SK-MEL-5 (cell line): Measurements from ENCODE around the gene SPINK2. TPM values are rescaled to one million over a fixed set of nuclear protein-coding genes. Genes with fewer than 3 reads are reported as not detected.

Experiments
- DNase-seq: peaks from one replicate; pipeline ENCODE4 v3.0.0-alpha.2; 2016; ENCODE audit warnings: low read depth, low spot score
- in situ Hi-C: cut with HindIII; loops from 2 replicates; pipeline ENCODE4 v1.10.0; 2016; ENCODE audit warnings: low sequenced_read_pairs, high pct_unique_total_duplicates, low pct_unique_long_range_greater_than_20kb
- total RNA-seq: library from RNA; depleted of rRNA; stranded (reverse); fragments of >200 nt; shearing (Covaris generic); gene quantifications from 2 replicates; pipeline ENCODE4 v1.2.3, GENCODE V29; 2014

Gene SPINK2
- total RNA-seq, 1 experiment from 2014 or later: 0.90 TPM

DNA sequence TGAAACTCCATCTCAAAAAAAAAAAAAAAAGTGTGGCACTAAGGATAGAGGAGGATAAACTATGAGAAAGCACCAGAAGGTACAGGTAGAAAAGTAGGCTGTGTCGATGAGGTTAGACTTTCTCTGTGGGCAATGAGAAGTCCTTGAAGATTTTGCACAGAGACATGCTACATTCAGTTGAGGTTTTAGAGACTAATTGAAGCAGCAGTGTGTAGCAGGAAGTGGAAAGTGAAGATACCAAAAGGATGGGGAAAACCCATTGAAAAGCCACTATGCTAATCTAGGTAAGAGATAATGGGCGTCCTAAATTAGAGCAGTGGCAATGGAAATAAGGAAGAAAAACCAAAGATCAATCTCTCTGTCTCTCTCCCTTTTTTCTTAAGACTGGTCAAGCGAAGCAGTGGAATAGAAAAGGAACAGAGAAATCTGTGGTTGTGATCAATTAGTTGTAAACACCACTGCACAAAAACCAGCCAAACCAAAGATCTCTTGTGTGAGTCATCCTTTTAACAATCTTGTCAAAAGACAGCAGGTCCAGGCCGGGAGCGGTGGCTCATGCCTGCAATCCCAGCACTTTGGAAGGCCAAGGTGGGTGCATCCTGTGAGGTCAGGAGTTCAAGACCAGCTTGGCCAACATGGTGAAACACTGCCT lies 3.5 kb downstream of the SPINK2 start:
- no peak for DNase-seq
- in situ Hi-C loops: no loop called here

GRCh38 chr4:56806666-56807065 lies 14.8 kb downstream of the SPINK2 start:
- in situ Hi-C loops: no loop called here
- DNase-seq: no peak

DNA sequence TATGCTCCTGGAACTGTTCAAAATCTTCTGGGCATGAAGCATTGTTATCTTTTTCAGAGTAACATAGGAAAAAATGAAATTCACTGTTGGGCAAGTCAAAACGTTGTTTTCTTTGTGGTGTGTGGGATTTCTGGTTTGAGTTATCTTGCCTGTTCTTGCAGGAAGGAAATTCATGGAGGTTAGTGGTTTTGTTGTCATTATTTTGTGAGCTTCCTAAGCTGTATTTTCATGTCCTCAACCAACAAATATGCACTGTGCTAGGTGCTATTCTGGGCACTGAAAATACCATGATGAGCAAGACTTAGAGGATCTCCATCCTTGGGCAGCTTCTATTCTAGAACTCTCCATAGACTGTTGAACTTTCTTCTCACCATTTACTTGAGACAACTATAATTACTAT lies 16.9 kb downstream of the SPINK2 start:
- DNase-seq: no peak
- in situ Hi-C loops: no loop called here

DNA sequence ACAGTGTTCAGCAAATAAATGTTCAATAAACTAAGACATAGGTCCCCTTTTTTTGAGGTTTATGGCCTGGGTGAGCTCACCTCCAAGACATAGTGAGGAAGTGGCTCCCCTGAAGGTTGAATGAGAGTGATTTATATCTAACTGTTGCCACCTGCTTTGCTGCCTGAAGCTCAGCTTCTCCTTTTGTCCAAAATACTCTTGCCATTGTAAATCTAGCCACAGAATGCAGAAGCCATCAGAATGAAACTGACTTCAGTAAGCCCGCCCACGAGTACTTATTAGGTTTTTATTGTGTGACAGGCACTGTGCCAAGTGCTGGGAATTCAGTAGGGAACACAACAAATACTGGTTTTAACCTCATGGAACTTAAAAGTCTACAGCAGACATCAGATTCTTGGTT lies 18.0 kb downstream of the SPINK2 start:
- no peak for DNase-seq
- in situ Hi-C loops: no loop called here

DNA sequence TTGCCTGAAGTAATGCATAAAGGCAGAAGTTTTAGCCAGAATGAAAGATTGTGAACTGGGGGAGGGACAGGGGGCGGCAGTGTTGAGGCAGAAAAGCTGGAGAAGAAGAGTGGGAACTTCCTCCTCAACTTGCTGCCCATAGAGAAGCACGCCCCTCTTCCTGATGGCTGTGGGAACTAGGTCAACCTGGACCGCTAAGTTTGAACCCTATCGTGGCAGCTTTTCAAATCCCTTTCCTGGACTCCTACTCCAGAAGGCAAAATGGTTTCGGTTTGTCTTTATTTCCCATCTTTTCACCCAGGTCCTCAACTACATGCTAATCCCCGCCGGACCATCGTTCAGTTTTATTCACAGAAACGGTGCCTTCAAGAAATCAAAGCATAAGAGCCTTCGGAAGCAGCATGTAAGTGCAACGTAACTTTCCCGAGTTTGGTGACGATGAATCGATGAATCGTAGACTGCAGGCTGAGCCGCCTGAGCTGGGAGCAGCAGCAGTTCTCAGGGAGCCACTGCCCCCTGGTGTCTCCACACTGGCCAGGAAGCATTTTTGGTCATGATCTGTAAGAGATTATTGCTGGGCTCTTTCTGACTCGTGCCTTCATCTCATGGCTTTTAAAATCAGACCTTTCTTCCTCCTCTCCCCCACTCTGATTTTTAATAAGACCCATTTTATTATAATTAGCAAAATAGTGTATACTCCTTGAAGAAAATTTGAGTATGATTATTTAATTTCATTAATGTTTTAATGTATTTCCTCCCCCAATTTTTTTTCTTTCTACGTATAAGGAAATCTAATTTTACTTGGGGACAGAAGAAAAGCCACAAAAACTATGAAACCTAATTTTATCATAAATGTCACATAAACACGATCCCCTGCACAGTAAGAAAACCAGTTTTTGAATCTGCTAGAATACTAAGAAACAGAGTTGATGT lies 21.4 kb downstream of the SPINK2 start:
- in situ Hi-C loops: no loop called here
- peak; percentile 83 for DNase-seq

DNA sequence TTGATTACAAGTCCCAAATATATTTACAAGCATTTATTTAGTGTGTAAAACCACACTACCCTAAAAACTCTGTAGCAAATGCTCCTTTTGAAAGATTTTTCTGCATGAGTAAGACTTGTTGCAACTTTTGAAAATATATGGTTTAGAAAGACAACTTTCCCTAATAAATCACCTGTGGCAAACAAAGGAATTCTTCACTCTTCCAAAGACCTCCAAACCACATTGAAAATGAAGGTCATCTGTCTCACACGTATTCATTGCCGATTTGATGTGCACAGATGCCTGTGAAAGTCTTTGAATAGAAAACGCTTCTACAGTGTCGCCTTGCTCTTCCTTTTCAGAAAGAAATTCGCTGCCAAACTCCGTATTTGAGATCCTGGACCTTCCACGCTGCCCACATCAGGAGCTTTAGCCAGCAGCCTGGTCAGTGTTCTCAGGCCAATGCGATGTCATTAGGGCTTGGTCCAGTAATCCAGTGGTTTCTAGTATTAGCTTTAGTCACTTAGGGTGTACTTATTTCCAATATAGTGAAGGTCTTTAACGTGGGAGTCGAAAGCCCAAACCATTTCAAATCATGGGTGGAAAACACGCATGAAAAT lies 22.2 kb downstream of the SPINK2 start:
- no peak for DNase-seq
- in situ Hi-C loops: no loop called here

- DNase-seq: no peak
- in situ Hi-C loops: no loop called here
Measured at GRCh38 chr4:56796211-56796610, 25.3 kb downstream of the SPINK2 start.

- no peak for DNase-seq
- in situ Hi-C loops: no loop called here
Measured at GRCh38 chr4:56791316-56791715, 30.2 kb downstream of the SPINK2 start.

DNA sequence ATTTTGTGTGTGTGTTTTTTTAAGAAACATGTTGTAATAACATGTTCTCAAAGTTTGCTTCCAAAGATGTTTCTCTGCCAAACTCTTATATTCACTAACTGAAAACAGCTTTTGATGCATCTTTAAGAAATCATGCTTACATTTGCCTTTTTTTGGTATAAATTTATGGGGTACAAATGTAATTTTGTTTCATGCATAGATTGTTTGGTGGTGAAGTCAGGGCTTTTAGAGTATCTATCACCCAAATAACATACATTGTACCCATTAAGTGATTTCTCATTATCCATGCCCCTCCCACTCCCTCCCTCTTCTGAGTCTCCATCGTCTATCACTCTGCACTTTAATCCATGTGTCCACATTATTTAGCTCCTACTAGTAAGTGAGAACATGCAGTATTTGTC lies 30.8 kb downstream of the SPINK2 start:
- no peak for DNase-seq
- in situ Hi-C loops: no loop called here

- DNase-seq: no peak
- in situ Hi-C loops: no loop called here
Measured at GRCh38 chr4:56788081-56788480, 33.4 kb downstream of the SPINK2 start.

GRCh38 chr4:56787380-56787779 lies 34.1 kb downstream of the SPINK2 start:
- in situ Hi-C loops: no loop called here
- DNase-seq: no peak

GRCh38 chr4:56786955-56787354 lies 34.5 kb downstream of the SPINK2 start:
- in situ Hi-C loops: no loop called here
- DNase-seq: no peak

DNA sequence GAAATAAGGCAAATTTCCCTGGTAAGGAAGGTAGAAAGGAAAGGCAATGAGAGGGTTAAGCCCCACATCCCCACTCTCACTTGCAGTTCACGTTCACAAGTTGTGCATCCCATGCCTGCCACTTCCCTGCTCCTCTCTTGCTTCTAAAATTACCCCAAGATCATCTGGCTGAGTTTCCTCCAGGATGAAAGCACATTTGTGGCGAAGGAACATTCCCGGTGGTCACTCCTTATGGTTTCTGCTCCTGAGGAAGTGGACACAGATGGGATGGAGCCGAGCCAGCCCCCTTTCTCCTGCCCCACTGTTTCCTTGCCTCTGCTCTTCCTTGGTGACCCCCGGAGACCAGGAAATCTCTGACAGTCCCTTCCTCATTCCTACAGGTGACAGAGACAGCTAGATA lies 37.5 kb downstream of the SPINK2 start:
- no peak for DNase-seq
- in situ Hi-C loops: no loop called here

GRCh38 chr4:56782019-56782418 lies 39.5 kb downstream of the SPINK2 start:
- in situ Hi-C loops: no loop called here
- DNase-seq: no peak

GRCh38 chr4:56773346-56773745 lies 48.2 kb downstream of the SPINK2 start:
- no peak for DNase-seq
- in situ Hi-C loops: no loop called here

DNA sequence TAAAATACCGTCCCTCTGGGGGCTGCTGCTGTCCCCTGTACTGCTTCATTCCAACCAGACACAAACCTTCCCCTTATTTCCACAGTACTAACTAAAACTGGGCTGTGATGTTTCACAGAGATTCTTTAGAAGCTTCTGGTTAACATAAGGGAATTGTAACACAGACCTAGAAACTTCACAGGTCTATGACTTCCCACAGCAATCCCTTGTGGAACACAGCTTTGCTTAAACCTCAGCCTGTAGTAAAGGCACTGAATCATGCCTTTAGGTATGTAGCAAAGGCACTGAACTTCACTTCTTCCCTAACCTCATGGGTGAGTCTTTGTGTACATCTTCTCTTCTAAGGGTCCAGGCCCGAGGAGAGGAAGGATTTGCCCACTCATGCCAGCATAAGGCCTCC lies 49.4 kb downstream of the SPINK2 start:
- no peak for DNase-seq
- in situ Hi-C loops: no loop called here

GRCh38 chr4:56768763-56769162 lies 52.7 kb downstream of the SPINK2 start:
- no peak for DNase-seq
- in situ Hi-C loops: no loop called here

DNA sequence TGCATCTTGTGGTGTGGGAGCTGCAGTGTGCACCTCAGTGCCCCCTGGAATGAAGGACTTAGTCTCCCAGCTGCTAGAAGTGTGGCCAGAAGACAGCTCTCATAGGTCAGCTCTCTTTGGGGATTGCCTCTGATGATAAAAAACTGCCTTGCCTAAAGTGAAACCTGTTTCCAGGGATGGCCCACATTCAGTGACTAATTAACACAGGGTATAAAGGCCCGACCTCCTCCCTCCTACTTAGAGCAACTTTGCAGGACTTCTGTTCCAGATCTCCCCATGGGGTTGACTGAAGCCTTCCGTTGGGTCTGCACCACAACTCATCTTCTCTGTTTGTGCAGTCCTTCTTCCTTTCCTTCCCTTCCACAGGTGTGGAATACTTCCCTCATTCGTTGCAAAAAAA lies 53.2 kb downstream of the SPINK2 start:
- in situ Hi-C loops: no loop called here
- no peak for DNase-seq

GRCh38 chr4:56767567-56767966 lies 53.9 kb downstream of the SPINK2 start:
- no peak for DNase-seq
- in situ Hi-C loops: no loop called here
